BLaER1 (cell line): ENCODE data around the gene TMEM256.
A peak's percentile ranks its signal among the peaks of the same experiment; 100 is the strongest.

Experiments used
- H3K27ac ChIP-seq: shearing (Covaris generic); formaldehyde crosslinking; 2 replicates; pipeline ENCODE4 v1.8.1; 2022
- H3K27me3 ChIP-seq: shearing (Covaris generic); formaldehyde crosslinking; 2 replicates; pipeline ENCODE4 v1.8.1; 2022
- H3K36me3 ChIP-seq: shearing (Covaris generic); formaldehyde crosslinking; 2 replicates; pipeline ENCODE4 v1.8.1; 2022
- H3K4me1 ChIP-seq: shearing (Covaris generic); formaldehyde crosslinking; 2 replicates; pipeline ENCODE4 v1.8.1; 2022
- H3K4me2 ChIP-seq: shearing (Covaris generic); formaldehyde crosslinking; 2 replicates; pipeline ENCODE4 v1.8.1; 2022
- H3K4me3 ChIP-seq: shearing (Covaris generic); formaldehyde crosslinking; 2 replicates; pipeline ENCODE4 v1.8.1; 2022
- H3K9ac ChIP-seq: shearing (Covaris generic); formaldehyde crosslinking; 2 replicates; pipeline ENCODE4 v1.8.1; 2022
- H3K9me3 ChIP-seq: shearing (Covaris generic); formaldehyde crosslinking; 2 replicates; pipeline ENCODE4 v1.8.1; 2022
- H4K20me1 ChIP-seq: shearing (Covaris generic); formaldehyde crosslinking; 2 replicates; pipeline ENCODE4 v1.8.1; 2022
- Cebpa-rat ChIP-seq: shearing (Covaris generic); IDR thresholded peaks from 2 replicates; pipeline ENCODE4 v1.8.1; 2022

The TMEM256 gene

GRCh38 chr17:7409716-7410115, 5.8 kb upstream of the TMEM256 start:
- Histone ChIP-seq H4K20me1 (no peaks in the 10 kb centered on the region), H3K4me3 (no peak overlapping the region), H3K4me2 (no peak overlapping the region), H3K9ac (no peak overlapping the region), H3K4me1 (peaks cover 37% of the 10 kb centered on the region), H3K27ac (no peak overlapping the region), H3K9me3 (no peaks in the 10 kb centered on the region), H3K36me3 (peaks cover 31% of the 10 kb centered on the region), H3K27me3 (no peaks in the 10 kb centered on the region)
- no peak for TF ChIP-seq Cebpa-rat

GRCh38 chr17:7408863-7409262, 5.0 kb upstream of the TMEM256 start:
- H3K27ac ChIP-seq, result no peak overlapping the region
- H3K4me1 ChIP-seq, result peaks cover 35% of the 10 kb centered on the region
- H3K9me3 ChIP-seq, result no peaks in the 10 kb centered on the region
- peaks cover 27% of the 10 kb centered on the region for H3K36me3 ChIP-seq
- no peaks in the 10 kb centered on the region for H3K27me3 ChIP-seq
- TF ChIP-seq Cebpa-rat, result no peak
- H3K4me3 ChIP-seq, result no peak overlapping the region
- no peaks in the 10 kb centered on the region for H4K20me1 ChIP-seq
- H3K9ac ChIP-seq, result no peak overlapping the region
- H3K4me2 ChIP-seq, result no peak overlapping the region

GRCh38 chr17:7408252-7408727, 4.4 kb upstream of the TMEM256 start:
- H3K9ac ChIP-seq, result no peak overlapping the region
- peaks cover 27% of the 10 kb centered on the region for H3K36me3 ChIP-seq
- no peaks in the 10 kb centered on the region for H3K9me3 ChIP-seq
- H4K20me1 ChIP-seq, result no peaks in the 10 kb centered on the region
- no peak for TF ChIP-seq Cebpa-rat
- no peak overlapping the region for H3K4me3 ChIP-seq
- H3K4me2 ChIP-seq, result no peak overlapping the region
- H3K27ac ChIP-seq, result no peak overlapping the region
- peaks cover 29% of the 10 kb centered on the region for H3K4me1 ChIP-seq
- no peaks in the 10 kb centered on the region for H3K27me3 ChIP-seq

GRCh38 chr17:7407485-7408251, 3.8 kb upstream of the TMEM256 start, which contains the start of gene NLGN2:
Gene NLGN2, plus strand, starts transcription at chr17:7407845. Its CDS starts 411 bp downstream, at chr17:7408256.
- H3K4me1 ChIP-seq, result peaks cover 29% of the 10 kb centered on the region
- no peak within 1 kb of the TSS for H3K9ac ChIP-seq
- H3K4me3 ChIP-seq, result no peak within 1 kb of the TSS
- no peak for TF ChIP-seq Cebpa-rat
- peaks cover 6% of the 10 kb centered on the region; the same call in 1 of the 2 replicates for H4K20me1 ChIP-seq
- peaks cover 27% of the 10 kb centered on the region for H3K36me3 ChIP-seq
- H3K27ac ChIP-seq, result no peak within 1 kb of the TSS
- H3K9me3 ChIP-seq, result no peaks in the 10 kb centered on the region
- no peaks in the 10 kb centered on the region for H3K27me3 ChIP-seq
- H3K4me2 ChIP-seq, result no peak within 1 kb of the TSS

GRCh38 chr17:7407082-7407481, 3.2 kb upstream of the TMEM256 start:
- TF ChIP-seq Cebpa-rat, result no peak
- H3K9me3 ChIP-seq, result no peaks in the 10 kb centered on the region

GRCh38 chr17:7406235-7406825, 2.4 kb upstream of the TMEM256 start:
- no peak for TF ChIP-seq Cebpa-rat
- Histone ChIP-seq H3K4me3 (peak overlapping the region; percentile 79; the same call in 1 of the 2 replicates), H3K4me1 (peaks cover 30% of the 10 kb centered on the region), H3K27me3 (no peaks in the 10 kb centered on the region), H3K36me3 (peaks cover 27% of the 10 kb centered on the region), H3K27ac (no peak overlapping the region), H3K9ac (peak overlapping the region; percentile 86; the same call in 1 of the 2 replicates), H3K9me3 (no peaks in the 10 kb centered on the region), H4K20me1 (peaks cover 8% of the 10 kb centered on the region; the same call in 1 of the 2 replicates), H3K4me2 (peak overlapping the region; percentile 98)

More at GRCh38 chr17:7407082-7407481, 3.2 kb upstream of the TMEM256 start:
- Histone ChIP-seq H3K4me1 (peaks cover 30% of the 10 kb centered on the region), H3K4me2 (no peak overlapping the region), H4K20me1 (peaks cover 8% of the 10 kb centered on the region; the same call in 1 of the 2 replicates), H3K4me3 (no peak overlapping the region), H3K36me3 (peaks cover 27% of the 10 kb centered on the region), H3K27ac (no peak overlapping the region), H3K27me3 (no peaks in the 10 kb centered on the region), H3K9ac (no peak overlapping the region)

- TF ChIP-seq Cebpa-rat, result no peak
- Histone ChIP-seq H3K36me3 (peaks cover 24% of the 10 kb centered on the region), H3K4me1 (peaks cover 30% of the 10 kb centered on the region), H3K27ac (peak overlapping the region; percentile 75), H3K4me3 (peak overlapping the region; percentile 79), H4K20me1 (peaks cover 8% of the 10 kb centered on the region; the same call in 1 of the 2 replicates), H3K9me3 (no peaks in the 10 kb centered on the region), H3K27me3 (no peaks in the 10 kb centered on the region), H3K4me2 (peak overlapping the region; percentile 98), H3K9ac (peak overlapping the region; percentile 86)
Measured at GRCh38 chr17:7405350-7406234, 1.7 kb upstream of the TMEM256 start.

- peaks cover 30% of the 10 kb centered on the region for H3K4me1 ChIP-seq
- peaks cover 8% of the 10 kb centered on the region; the same call in 1 of the 2 replicates for H4K20me1 ChIP-seq
- H3K9me3 ChIP-seq, result no peaks in the 10 kb centered on the region
- peak overlapping the region; percentile 79 for H3K4me3 ChIP-seq
- H3K27ac ChIP-seq, result peak overlapping the region; percentile 75
- peak overlapping the region; percentile 86 for H3K9ac ChIP-seq
- no peak for TF ChIP-seq Cebpa-rat
- peaks cover 17% of the 10 kb centered on the region for H3K36me3 ChIP-seq
- H3K4me2 ChIP-seq, result peak overlapping the region; percentile 98
- no peaks in the 10 kb centered on the region for H3K27me3 ChIP-seq
Measured at GRCh38 chr17:7404737-7405349, 946 bp upstream of the TMEM256 start.

GRCh38 chr17:7403727-7403976, 245 bp downstream of the TMEM256 start:
- Histone ChIP-seq H3K9ac (peak overlapping the region; percentile 84), H3K36me3 (peaks cover 5% of the 10 kb centered on the region), H3K9me3 (no peaks in the 10 kb centered on the region), H3K4me1 (peaks cover 30% of the 10 kb centered on the region), H3K4me2 (peak overlapping the region; percentile 84), H3K27ac (peak overlapping the region; percentile 82), H3K27me3 (no peaks in the 10 kb centered on the region), H4K20me1 (peaks cover 8% of the 10 kb centered on the region; the same call in 1 of the 2 replicates), H3K4me3 (peak overlapping the region; percentile 79)
- TF ChIP-seq Cebpa-rat, result no peak
